HepG2 (cell line): Measurements from ENCODE around the gene IQCE. TPM values are rescaled to one million over a fixed set of nuclear protein-coding genes. Genes with fewer than 3 reads are reported as not detected.

ENCODE experiments used
- ATAC-seq: fragments of 200-7000 bp; cut with Tn5 transposase; 3 replicates; pipeline ENCODE4 v1.9.1; 2020; ENCODE audit warnings: mild to moderate bottlenecking, moderate library complexity
- BruUV-seq: library from RNA; stranded (reverse); fragments of 400-500 nt; replicated peaks from 2 replicates; lab custom pipeline; 2021; lab: Mats Ljungman, UMichigan
- CTCF ChIA-PET: fragments of 300-600 bp; formaldehyde crosslinking; extraction: SDS; loops from one replicate; lab custom pipeline; 2021; ENCODE audit warnings: low total read pairs, inconsistent platforms, low intra/inter-chr PET ratio; lab: Yijun Ruan, JAX
- POLR2A ChIA-PET: fragments of 350-600 bp; sonication (Branson Sonifier 250); formaldehyde crosslinking; loops from one replicate; lab custom pipeline; 2020; ENCODE audit warnings: antibody characterized with exemption, inconsistent platforms; lab: Yijun Ruan, JAX
- DNase-seq: peaks from one replicate; pipeline ENCODE4 v3.0.0-alpha.2; 2015; ENCODE audit warnings: low spot score
- FAIRE-seq: peaks from 3 replicates; lab custom pipeline; 2011; peaks lifted over from hg19 to GRCh38; lab: Jason Lieb, UNC
- H2AFZ ChIP-seq: one replicate; pipeline ENCODE4 v1.6.1; 2011; ENCODE audit warnings: low read length, inconsistent platforms
- H3K27ac ChIP-seq: fragments of 300-600 bp; 3 replicates; pipeline ENCODE4 v1.8.0; 2011; ENCODE audit warnings: mixed run types, mild to moderate bottlenecking, mixed read lengths, low read length, inconsistent platforms; ENCODE audit not compliant: insufficient read depth; ENCODE audit errors: extremely low read length
- H3K27me3 ChIP-seq, 2 experiments: fragments of 200-600 bp in 1 of 2; 2 replicates in 1 of 2; 3 replicates in 1 of 2; pipeline versions ENCODE4 v1.6.0 to v1.8.0; 2011; ENCODE audit warnings: low read length in 2 of 2, mild to moderate bottlenecking in 2 of 2, moderate library complexity in 2 of 2, inconsistent platforms in 1 of 2; ENCODE audit not compliant: insufficient read depth in 2 of 2, control insufficient read depth in 1 of 2
- H3K36me3 ChIP-seq, 2 experiments: fragments of 200-600 bp in 1 of 2; replicated peaks in 1 of 2; 2 replicates in 1 of 2; 3 replicates in 1 of 2; pipeline versions ENCODE4 v1.5.1 to v1.8.0; 2011; ENCODE audit warnings: low read length in 2 of 2, inconsistent platforms in 1 of 2; ENCODE audit not compliant: insufficient read depth in 2 of 2, control insufficient read depth in 1 of 2
- H3K4me1 ChIP-seq: 2 replicates; pipeline ENCODE4 v1.5.1; 2012; ENCODE audit warnings: low read length, inconsistent platforms; ENCODE audit not compliant: insufficient read depth
- H3K4me2 ChIP-seq: 2 replicates; pipeline ENCODE4 v1.6.0; 2011; ENCODE audit warnings: low read depth, low read length, inconsistent platforms
- H3K4me3 ChIP-seq, 3 experiments: fragments of 200-600 bp in 1 of 3; sonication (generic), shearing (Covaris generic) in 1 of 3; replicated peaks in 1 of 3; 2 replicates each; pipeline ENCODE4 v1.5.1; 2011 to 2016; ENCODE audit warnings: low read length in 3 of 3, inconsistent platforms in 2 of 3, low read depth in 2 of 3, mild to moderate bottlenecking in 2 of 3, control low read depth in 1 of 3, mixed read lengths in 1 of 3; ENCODE audit not compliant: insufficient read depth in 1 of 3
- H3K79me2 ChIP-seq: one replicate; pipeline ENCODE4 v1.6.1; 2011; ENCODE audit warnings: low read length, inconsistent platforms; ENCODE audit not compliant: insufficient read depth
- H3K9ac ChIP-seq: 2 replicates; pipeline ENCODE4 v1.6.0; 2011; ENCODE audit warnings: mild to moderate bottlenecking, low read depth, low read length, inconsistent platforms; ENCODE audit not compliant: insufficient read depth
- H3K9me3 ChIP-seq: 2 replicates; pipeline ENCODE4 v1.5.1; 2012; ENCODE audit warnings: mild to moderate bottlenecking, low read length
- H4K20me1 ChIP-seq: 2 replicates; pipeline ENCODE4 v1.6.0; 2011; ENCODE audit warnings: inconsistent platforms, mild to moderate bottlenecking, low read length, moderate library complexity; ENCODE audit not compliant: insufficient read depth
- EP300 ChIP-seq, 3 experiments: sonication (generic) in 1 of 3; formaldehyde crosslinking in 1 of 3; IDR thresholded peaks; 2 replicates each; pipeline versions ENCODE4 v1.5.1 to v1.6.1; 2011 to 2020; ENCODE audit warnings: low read depth in 2 of 3, low read length in 2 of 3, borderline replicate concordance in 1 of 3, improper control_type of control experiment in 1 of 3, mild to moderate bottlenecking in 1 of 3, missing genetic modification reagents in 1 of 3, moderate library complexity in 1 of 3
- HDAC1 ChIP-seq: sonication (generic); formaldehyde crosslinking; IDR thresholded peaks from 2 replicates; pipeline ENCODE4 v1.5.1; 2020; ENCODE audit warnings: mild to moderate bottlenecking, missing genetic modification reagents
- JUND ChIP-seq: sonication (generic); formaldehyde crosslinking; IDR thresholded peaks from 2 replicates; pipeline ENCODE4 v1.8.0; 2022; ENCODE audit warnings: mild to moderate bottlenecking, missing genetic modification reagents
- LCORL ChIP-seq, 2 experiments: fragments of 450-650 bp in 1 of 2; sonication (generic) in 1 of 2; formaldehyde crosslinking in 1 of 2; IDR thresholded peaks; 2 replicates each; pipeline versions ENCODE4 v1.5.0 to v1.6.1; 2017 to 2020; ENCODE audit warnings: antibody characterized with exemption in 1 of 2, missing genetic modification reagents in 1 of 2
- MED1 ChIP-seq: sonication (generic); formaldehyde crosslinking; IDR thresholded peaks from 2 replicates; pipeline ENCODE4 v1.4.0; 2020; ENCODE audit warnings: missing genetic modification reagents
- ZBTB38 ChIP-seq: sonication (generic); formaldehyde crosslinking; IDR thresholded peaks from 2 replicates; pipeline ENCODE4 v1.5.1; 2020; ENCODE audit warnings: mild to moderate bottlenecking, missing genetic modification reagents
- ZFP1 ChIP-seq: IDR thresholded peaks from 2 replicates; pipeline ENCODE4 v1.6.1; 2016
- ZNF136 ChIP-seq: sonication (generic); formaldehyde crosslinking; IDR thresholded peaks from 2 replicates; pipeline ENCODE4 v1.8.1; 2022; ENCODE audit warnings: low read depth, mild to moderate bottlenecking, moderate library complexity, missing genetic modification reagents
- ZNF605 ChIP-seq: sonication (generic); formaldehyde crosslinking; IDR thresholded peaks from 2 replicates; pipeline ENCODE4 v1.8.0; 2022; ENCODE audit warnings: mild to moderate bottlenecking, missing genetic modification reagents
- ZNF768 ChIP-seq: sonication (generic); formaldehyde crosslinking; IDR thresholded peaks from 2 replicates; pipeline ENCODE4 v1.4.0; 2020; ENCODE audit warnings: missing genetic modification reagents
- ZSCAN31 ChIP-seq: sonication (generic); formaldehyde crosslinking; IDR thresholded peaks from 2 replicates; pipeline ENCODE4 v1.5.0; 2020; ENCODE audit warnings: low read depth, mild to moderate bottlenecking, missing genetic modification reagents
- WGBS: methylation state at CpG from one replicate; pipeline ENCODE4 v1.1.6; 2017; ENCODE audit warnings: low lambda C conversion rate; 5-methylcytosine and 5-hydroxymethylcytosine counted together
- in situ Hi-C: cut with HindIII; loops from 2 replicates; pipeline ENCODE4 v1.10.0; 2017; ENCODE audit warnings: low pct_unique_long_range_greater_than_20kb; ENCODE audit not compliant: extremely low pct_ligation_motif_present
- intact Hi-C: fragments of 100-400 bp; cut with micrococcal nuclease; formaldehyde crosslinking; loops from one replicate; pipeline ENCODE4 v1.10.0; 2022; ENCODE audit not compliant: unreplicated experiment
- polyA plus RNA-seq, 8 experiments: library from polyadenylated mRNA; depleted of rRNA in 3 of 8; stranded (reverse) in 7 of 8; unstranded in 1 of 8; fragments of >200 nt; fragmentation: Illumina TruSeq in 4 of 8; extraction: Trizol in 4 of 8; gene quantifications; 2 replicates each; pipeline versions ENCODE4 v1.2.1 to v1.2.3, GENCODE V29; 2011 to 2016; ENCODE audit warnings: low read depth in 4 of 8, missing spikeins in 1 of 8, mixed read lengths in 1 of 8; ENCODE audit not compliant: insufficient read depth in 1 of 8
- total RNA-seq, 5 experiments: library from RNA; depleted of rRNA; stranded (reverse); fragments of >200 nt; fragmentation: Illumina TruSeq; extraction: Trizol; gene quantifications; 2 replicates each; pipeline ENCODE4 v1.2.3, GENCODE V29; 2016; ENCODE audit warnings: low read depth in 1 of 5
- TF ChIP-seq, protein P1 (sequence below): sonication (generic); formaldehyde crosslinking; IDR thresholded peaks from 2 replicates; pipeline ENCODE4 v1.4.0; 2020; ENCODE audit warnings: missing genetic modification reagents
- TF ChIP-seq, protein P2 (sequence below): sonication (generic); formaldehyde crosslinking; conservative IDR thresholded peaks from 2 replicates; pipeline ENCODE4 v1.4.0; 2020; ENCODE audit warnings: mild to moderate bottlenecking, missing genetic modification reagents, moderate library complexity
- TF ChIP-seq, protein P3 (sequence below): sonication (generic); formaldehyde crosslinking; IDR thresholded peaks from 2 replicates; pipeline ENCODE4 v1.8.0; 2022; ENCODE audit warnings: missing genetic modification reagents, low read depth, mild to moderate bottlenecking, borderline replicate concordance

IQCE gene
- total and polyA plus RNA-seq, 2 of the 13 experiments (the other 11 are each of a cell fraction or from before 2014, with no cell fraction given) = 1.5 to 2.5 TPM

DNA sequence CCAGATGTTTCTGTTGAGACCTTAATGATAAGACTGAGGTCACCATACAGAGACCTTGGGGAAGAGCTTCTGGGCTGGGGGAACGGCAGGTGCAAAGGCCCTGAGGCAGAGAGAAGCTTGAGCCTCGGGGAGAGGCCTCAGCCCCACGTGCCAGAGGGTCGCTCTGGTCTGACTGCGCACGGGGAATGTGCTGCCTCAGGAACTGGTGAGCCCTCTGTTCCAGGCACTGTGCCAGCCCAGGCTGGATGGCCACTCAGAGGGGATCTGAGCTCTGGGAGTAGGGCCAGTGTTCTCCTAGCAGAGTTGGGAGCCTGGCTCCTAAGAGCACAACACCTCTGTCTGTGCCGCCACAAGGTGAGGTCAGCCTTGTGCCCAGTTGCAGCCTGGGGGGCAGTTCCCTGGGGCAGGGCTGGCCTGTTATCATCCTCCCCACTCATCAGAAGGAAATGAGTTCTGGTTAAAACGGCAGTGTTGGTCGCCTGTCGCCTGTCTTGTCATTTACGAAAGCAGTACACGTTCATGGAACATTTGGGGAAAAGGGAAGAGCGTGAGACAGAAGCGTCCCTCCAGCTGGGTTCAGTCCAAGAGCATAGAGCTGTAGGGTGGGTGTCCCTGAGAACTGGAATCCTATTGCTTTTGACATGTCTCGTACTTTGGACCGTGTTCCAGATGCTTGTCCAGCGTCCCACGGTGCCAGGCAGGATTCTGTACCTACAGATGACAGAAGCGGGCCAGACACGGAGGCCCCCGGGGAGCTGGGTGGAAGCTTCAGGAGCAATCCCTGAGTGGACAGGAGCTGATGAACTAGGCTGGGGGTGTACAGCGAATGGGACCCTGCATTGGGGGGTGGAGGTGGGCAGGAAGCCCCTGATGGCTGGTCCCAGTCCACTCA, 77.3 kb downstream of the IQCE start:
- ATAC-seq = peak; percentile 12
- CTCF ChIA-PET = no interaction called here
- H2AFZ ChIP-seq = no peak overlapping the region
- peak; percentile 90 for FAIRE-seq
- peak overlapping the region; percentile 79 for H3K27ac ChIP-seq
- peaks cover 35% of the 10 kb centered on the region; the same call in 1 of the 2 replicates for H4K20me1 ChIP-seq
- WGBS = 47% methylated on average over 9 of the region's 22 CpGs
- no peaks in the 10 kb centered on the region for H3K27me3 ChIP-seq
- in situ Hi-C loops (no loop called here), intact Hi-C loops (loop anchor here (2.0 kb wide), 2 partner anchors 13 to 69 kb away; no protein-coding TSS in a partner anchor)
- peak; percentile 78 for DNase-seq
- H3K79me2 ChIP-seq = peaks cover 82% of the 10 kb centered on the region
- no TSS peak for BruUV-seq
- H3K4me2 ChIP-seq = peak overlapping the region; percentile 86
- peak overlapping the region; percentile 55; the same call in 1 of the 2 replicates for H3K9ac ChIP-seq
- no peaks in the 10 kb centered on the region for H3K9me3 ChIP-seq
- H3K36me3 ChIP-seq = peaks cover 8 to 11% of the 10 kb centered on the region in 2 experiments; a peak in 2 of 5 replicates
- POLR2A ChIA-PET = interaction anchor here (0.9 to 1.8 kb wide), 4 partner anchors 8 to 184 kb away, joined by 3 to 19 read pairs (median 10); no protein-coding TSS in a partner anchor
- H3K4me1 ChIP-seq = peaks cover 81% of the 10 kb centered on the region
- peak overlapping the region in 2 of 3 experiments; percentile 10 to 48; a peak in 2 of 6 replicates for H3K4me3 ChIP-seq
- TF ChIP-seq HDAC1 (CRISPR knock-in tag) (peak; percentile 77), ZSCAN31 (CRISPR knock-in tag) (0 out of 2 replicates have a peak, but pooled peaks have one; percentile 49), ZBTB38 (CRISPR knock-in tag) (peak; percentile 54; the same call in 1 of the 2 replicates), LCORL (IDR thresholded peaks at IDR 0.05) (no peak), LCORL (CRISPR knock-in tag; IDR thresholded peaks at IDR 0.05) (peak; percentile 73; the same call in 1 of the 2 replicates), ZNF605 (0 out of 2 replicates have a peak, but pooled peaks have one; percentile 10), ZFP1 (0 out of 2 replicates have a peak, but pooled peaks have one; percentile 33), MED1 (CRISPR knock-in tag) (peak; percentile 62), EP300 (IDR thresholded peaks at IDR 0.05; ENCODE audit: low read depth in 2 of 2, low read length in 2 of 2) (peak in 1 of 2 experiments; percentile 40; a peak in 1 of 4 replicates), EP300 (CRISPR knock-in tag; IDR thresholded peaks at IDR 0.05; ENCODE audit: borderline replicate concordance) (no peak), JUND (CRISPR knock-in tag) (0 out of 2 replicates have a peak, but pooled peaks have one; percentile 13), ZNF768 (no peak; the same call in 1 of the 2 replicates), ZNF136 (CRISPR knock-in tag) (no peak)
- TF ChIP-seq, protein P1, sequence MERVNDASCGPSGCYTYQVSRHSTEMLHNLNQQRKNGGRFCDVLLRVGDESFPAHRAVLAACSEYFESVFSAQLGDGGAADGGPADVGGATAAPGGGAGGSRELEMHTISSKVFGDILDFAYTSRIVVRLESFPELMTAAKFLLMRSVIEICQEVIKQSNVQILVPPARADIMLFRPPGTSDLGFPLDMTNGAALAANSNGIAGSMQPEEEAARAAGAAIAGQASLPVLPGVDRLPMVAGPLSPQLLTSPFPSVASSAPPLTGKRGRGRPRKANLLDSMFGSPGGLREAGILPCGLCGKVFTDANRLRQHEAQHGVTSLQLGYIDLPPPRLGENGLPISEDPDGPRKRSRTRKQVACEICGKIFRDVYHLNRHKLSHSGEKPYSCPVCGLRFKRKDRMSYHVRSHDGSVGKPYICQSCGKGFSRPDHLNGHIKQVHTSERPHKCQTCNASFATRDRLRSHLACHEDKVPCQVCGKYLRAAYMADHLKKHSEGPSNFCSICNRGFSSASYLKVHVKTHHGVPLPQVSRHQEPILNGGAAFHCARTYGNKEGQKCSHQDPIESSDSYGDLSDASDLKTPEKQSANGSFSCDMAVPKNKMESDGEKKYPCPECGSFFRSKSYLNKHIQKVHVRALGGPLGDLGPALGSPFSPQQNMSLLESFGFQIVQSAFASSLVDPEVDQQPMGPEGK (CRISPR knock-in tag) = peak; percentile 83
- TF ChIP-seq, protein P2, sequence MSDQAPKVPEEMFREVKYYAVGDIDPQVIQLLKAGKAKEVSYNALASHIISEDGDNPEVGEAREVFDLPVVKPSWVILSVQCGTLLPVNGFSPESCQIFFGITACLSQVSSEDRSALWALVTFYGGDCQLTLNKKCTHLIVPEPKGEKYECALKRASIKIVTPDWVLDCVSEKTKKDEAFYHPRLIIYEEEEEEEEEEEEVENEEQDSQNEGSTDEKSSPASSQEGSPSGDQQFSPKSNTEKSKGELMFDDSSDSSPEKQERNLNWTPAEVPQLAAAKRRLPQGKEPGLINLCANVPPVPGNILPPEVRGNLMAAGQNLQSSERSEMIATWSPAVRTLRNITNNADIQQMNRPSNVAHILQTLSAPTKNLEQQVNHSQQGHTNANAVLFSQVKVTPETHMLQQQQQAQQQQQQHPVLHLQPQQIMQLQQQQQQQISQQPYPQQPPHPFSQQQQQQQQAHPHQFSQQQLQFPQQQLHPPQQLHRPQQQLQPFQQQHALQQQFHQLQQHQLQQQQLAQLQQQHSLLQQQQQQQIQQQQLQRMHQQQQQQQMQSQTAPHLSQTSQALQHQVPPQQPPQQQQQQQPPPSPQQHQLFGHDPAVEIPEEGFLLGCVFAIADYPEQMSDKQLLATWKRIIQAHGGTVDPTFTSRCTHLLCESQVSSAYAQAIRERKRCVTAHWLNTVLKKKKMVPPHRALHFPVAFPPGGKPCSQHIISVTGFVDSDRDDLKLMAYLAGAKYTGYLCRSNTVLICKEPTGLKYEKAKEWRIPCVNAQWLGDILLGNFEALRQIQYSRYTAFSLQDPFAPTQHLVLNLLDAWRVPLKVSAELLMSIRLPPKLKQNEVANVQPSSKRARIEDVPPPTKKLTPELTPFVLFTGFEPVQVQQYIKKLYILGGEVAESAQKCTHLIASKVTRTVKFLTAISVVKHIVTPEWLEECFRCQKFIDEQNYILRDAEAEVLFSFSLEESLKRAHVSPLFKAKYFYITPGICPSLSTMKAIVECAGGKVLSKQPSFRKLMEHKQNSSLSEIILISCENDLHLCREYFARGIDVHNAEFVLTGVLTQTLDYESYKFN (CRISPR knock-in tag) = peak; percentile 67
- TF ChIP-seq, protein P3, sequence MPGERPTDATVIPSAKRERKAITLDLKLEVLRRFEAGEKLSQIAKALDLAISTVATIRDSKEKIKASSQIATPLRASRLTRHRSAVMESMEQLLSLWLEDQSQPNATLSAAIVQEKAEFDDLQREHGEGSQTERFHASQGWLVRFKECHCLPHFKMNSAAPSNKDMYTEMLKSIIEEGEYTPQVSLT = no peak
